Activated CD4-positive, alpha-beta T cell treated with anti-CD3 and anti-CD28 coated beads, Interleukin-2, amount 50 U/mL, for 16 hours (primary cell): ENCODE measurements around the gene NPDC1.
"Not testable (repeated sequence)": the region's sequence is repeated elsewhere in the genome, so short reads cannot be mapped to it uniquely, and the experiment has no call there.

Experiments used
- DNase-seq: peaks from one replicate; pipeline ENCODE4 v3.0.0-alpha.2; 2020

NPDC1 gene

DNA sequence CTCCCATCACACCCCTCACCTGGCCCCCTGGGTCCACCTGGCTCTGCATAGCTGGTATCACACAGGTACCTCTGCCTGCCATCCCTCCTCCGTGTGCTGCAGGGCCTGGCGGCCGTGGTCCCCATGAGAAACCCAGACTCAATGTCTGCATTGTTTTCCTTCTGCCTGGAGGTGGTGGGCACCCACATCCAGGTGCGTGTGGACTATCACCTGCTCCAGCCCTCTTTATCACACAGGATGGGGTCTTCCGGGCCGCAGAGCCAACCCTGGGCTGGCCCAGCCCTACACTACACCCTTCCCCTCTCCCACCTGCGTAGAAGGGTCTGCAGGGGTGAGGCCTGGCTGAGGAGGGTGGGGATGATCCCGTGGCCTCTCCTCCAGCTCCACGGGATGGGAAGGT lies 7.1 kb downstream of the NPDC1 start:
- no peak for DNase-seq

DNA sequence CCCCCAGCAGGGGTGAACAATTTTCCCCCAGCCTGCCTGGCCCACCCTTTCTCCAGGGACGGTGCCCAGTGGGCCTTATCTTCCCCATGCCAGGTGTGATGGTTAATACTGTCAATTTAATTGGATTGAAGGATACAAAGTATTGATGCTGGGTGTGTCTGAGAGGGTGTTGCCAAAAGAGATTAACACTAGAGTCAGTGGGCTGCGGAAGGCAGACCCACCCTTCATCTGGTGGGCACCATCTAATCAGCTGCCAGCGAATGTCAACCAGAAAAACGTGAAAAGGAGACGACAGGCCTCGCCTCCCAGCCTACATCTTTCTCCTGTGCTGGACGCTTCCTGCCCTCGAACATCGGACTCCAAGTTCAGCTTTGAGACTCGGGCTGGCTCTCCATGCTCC lies 8.5 kb downstream of the NPDC1 start:
- no peak for DNase-seq

DNA sequence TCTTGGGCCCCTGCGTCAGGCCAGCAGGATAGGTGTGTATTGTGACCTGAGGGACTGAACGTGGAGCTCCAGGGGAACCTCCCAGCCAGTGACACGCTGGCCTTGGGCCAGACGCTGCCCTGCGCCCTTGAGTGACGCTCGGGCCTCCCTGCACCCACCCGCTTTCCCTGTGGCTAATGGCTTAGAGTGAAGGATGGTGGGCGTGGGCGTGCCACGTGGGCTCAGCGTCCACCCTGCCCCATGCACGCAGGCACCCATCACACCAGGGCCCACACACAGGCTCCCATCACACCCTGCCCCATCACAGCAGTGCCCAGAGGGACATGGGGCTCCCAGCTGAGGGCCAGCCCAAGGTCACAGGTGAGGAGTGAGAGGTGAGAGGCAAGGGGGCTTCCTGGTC lies 8.9 kb downstream of the NPDC1 start:
- no peak for DNase-seq

DNA sequence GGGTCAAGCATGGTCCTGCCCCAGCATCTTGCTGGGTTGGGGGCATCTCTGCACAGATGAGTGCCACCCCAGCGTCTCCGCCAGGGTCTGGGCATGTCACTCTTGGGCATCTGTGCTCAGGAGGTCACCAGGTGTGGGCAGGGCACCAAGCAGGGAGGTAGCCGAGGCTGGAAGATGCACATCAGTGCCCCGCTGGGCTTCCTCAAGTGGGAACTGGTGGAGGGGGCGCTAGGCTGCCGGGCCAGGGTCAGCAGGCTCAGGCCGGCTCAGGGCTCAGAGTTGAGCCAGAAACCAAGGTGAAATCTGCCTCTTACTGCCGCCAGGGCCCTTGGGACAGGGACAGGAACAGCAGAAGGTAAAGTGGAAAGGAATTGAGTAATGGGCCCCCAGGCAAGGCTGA lies 10.0 kb downstream of the NPDC1 start:
- DNase-seq = no peak

DNA sequence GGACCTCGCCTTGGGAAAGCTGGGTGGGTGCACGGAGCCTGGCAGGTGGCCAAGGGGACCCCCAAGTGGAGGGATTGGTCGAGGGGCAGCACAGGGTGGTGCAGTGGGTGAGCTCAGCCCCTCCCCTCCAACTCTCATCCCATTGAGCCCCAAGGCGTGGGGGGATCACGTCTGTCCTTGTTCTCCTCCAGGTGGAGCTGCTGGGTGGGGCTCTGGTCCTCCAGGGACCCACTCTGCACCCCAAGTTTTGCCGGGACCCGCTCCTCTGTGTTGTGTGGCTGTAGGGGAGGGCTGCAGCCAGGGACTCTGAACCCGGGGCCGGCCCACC lies 10.5 kb downstream of the NPDC1 start:
- DNase-seq = no peak

- DNase-seq = peak; percentile 97
Measured at GRCh38 chr9:137034709-137035506, 11.1 kb downstream of the NPDC1 start.

- no peak for DNase-seq
Measured at GRCh38 chr9:137034039-137034708, 11.8 kb downstream of the NPDC1 start.

GRCh38 chr9:137033481-137033880 lies 12.5 kb downstream of the NPDC1 start:
- DNase-seq = not testable (repeated sequence)

DNA sequence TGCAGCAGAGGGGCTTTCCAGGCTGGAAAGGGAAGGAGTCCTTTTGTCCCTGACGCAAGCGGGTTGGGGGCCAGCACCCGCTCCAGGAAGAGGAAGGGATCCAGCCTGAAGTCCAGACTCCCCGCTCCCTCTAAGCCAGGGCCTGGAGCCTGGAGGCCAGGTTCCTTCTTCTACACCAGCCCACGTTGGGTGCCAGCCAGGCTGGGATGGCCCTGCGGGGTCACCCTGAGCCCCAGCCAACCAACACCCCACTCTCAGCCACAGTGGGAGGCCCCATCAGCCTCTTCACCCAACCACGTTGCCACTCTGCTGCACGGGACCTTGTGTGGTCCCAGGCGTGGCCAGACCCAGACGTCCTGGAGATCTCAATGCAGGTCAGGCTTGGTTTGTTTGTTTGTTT lies 13.1 kb downstream of the NPDC1 start:
- DNase-seq = peak; percentile 66

- DNase-seq = peak; percentile 87
Measured at GRCh38 chr9:137031904-137032640, 13.9 kb downstream of the NPDC1 start, which contains the start of gene FUT7. FUT7 (minus strand) TSS chr9:137032088; CDS start chr9:137031991, 97 bp downstream.

- peak; percentile 90 for DNase-seq
Measured at GRCh38 chr9:137030538-137031527, 15.1 kb downstream of the NPDC1 start.

GRCh38 chr9:137030006-137030405 lies 16.0 kb downstream of the NPDC1 start:
- DNase-seq = peak; percentile 39

GRCh38 chr9:137029058-137029936 lies 16.7 kb downstream of the NPDC1 start:
- peak; percentile 89 for DNase-seq

DNA sequence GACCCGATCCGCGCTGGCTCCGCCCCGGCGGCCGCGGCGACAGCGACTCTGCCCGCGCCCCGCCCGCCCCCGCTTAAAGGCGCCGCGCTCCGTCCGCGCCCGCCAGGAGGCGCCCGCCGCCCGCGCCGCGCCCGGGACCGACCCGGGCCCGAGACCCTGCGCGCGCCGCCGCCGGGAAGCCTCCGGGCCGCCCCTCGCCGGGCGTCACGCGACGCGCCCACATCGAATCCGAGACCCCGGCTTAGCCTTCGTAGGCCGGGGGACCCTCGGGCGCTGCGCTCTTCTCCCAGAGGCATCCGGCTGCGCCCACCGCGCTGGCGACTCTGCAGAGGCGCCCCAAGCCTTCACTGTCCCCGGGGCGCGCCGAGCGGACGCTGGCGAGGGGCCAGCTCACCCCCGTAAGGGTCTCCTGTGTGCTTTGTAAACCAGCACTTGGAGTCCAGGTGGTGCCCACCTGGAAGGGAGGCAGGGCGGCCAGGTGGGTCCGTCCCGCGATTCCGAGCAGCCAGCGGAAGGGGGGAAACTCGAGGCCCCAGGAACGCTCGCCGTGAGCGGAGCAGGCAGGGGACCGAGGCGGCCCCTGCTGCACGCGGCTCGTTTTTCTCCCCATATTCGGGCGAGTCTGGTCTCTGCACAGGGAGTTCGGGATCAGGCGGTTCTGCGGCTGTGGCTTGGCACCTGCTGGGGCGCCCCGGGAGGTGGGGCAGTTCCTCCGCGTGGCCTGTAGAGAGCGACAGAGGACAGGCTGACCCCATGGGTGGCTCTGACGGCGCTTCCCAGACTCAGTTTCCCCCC lies 17.5 kb downstream of the NPDC1 start:
- DNase-seq = peak; percentile 88

DNA sequence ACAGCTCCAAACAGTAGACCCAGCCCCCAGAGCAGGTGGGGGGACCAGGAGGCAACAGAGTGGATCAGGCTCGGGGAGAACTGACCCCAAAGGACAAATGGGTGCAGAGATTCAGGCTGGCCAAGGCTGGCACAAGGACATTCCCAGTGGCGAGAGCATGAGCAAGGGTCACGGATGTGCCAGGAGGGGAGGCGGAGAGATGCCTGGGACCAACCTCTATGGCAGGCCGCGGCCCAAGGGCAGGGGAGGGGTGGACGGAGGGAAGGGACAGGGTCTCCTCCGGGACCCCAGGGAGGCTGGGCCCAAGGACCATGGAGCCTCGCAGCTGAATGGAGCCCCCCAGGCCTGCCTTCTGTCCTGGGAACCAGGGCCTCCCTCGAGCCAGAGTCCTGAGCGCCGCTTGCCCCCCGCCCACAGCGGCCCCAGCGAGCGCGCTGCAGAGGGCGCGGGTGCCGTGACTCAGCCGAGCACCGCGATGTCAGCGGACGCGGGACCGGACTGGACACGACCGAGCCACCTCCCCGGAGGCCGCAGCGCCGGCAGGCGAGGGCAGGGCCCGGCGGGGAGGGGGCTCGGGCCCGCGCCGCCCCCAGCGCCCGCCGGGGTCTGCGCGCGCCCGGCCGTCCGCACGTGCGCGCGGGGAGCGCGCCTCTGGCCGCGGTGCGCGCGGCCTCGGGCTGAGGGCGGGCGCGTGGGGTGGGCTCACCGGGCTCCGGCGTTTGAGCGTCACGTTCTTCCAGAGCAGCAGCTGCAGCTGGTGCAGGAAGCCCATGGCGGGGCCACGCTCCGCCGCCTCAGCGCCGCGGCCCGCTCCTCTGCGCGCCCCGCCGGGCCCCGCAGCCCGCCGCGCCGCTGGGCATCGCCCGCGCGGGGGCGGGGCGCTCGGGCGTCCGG lies 18.4 kb downstream of the NPDC1 start, which contains the start of gene ABCA2:
Gene ABCA2, minus strand, starts transcription at position 869 of the 894 bp plus-strand sequence. Its CDS starts 97 bp downstream, at position 772.
- DNase-seq = no peak

- no peak for DNase-seq
Measured at GRCh38 chr9:137026828-137027227, 19.1 kb downstream of the NPDC1 start.

- DNase-seq = no peak
Measured at GRCh38 chr9:137026384-137026783, 19.6 kb downstream of the NPDC1 start.

DNA sequence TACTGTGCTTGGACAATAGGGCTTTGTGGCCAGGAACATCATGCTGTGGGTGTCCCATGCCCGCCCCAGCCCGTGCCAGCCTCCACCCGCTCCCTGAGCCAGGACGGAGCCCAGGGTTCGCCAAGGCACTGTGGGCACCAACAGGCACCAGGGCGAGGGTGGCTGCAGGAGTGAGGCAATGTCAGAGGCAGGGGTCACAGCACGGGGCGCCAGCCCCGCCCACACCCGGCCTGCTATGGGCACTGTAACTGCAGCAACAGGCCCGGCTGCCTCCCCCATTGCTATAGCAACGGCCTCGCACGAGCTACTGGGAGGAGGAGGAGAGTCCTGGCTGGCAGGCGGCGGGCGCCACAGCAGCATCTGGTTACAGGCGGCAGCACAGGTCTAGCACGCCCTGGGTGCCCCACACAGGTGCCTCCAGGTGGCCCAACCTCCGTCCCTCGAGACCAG lies 20.4 kb downstream of the NPDC1 start:
- no peak for DNase-seq

DNA sequence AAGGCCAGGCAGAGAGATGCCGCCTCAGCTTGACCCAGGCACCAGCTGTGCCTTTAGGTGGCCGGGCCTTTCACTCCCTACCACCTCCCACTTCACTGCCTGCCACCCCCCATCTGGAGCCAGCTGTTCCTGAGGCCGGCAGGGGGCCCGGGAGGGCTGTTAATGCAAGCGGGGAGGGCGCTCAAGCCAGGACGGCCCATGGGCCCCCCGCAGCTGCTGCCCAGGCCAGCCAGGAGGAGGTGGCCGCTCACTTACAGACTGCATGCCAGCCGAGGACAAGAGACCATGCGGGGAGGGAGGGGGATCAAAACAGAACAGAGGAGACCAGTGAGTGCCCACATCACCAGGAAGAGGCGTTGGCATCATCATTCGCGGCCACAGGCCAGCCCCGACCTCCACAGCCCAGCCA lies 22.4 kb downstream of the NPDC1 start:
- DNase-seq = no peak
